Activated T-cell treated with anti-CD3 and anti-CD28 coated beads, Interleukin-2, amount 50 U/mL, for 1 hour (primary cell): ENCODE results near the gene ANKRD10.
"Not testable (repeated sequence)": the region's sequence is repeated elsewhere in the genome, so short reads cannot be mapped to it uniquely, and the experiment has no call there.

ENCODE experiments used
- DNase-seq: peaks from one replicate; pipeline ENCODE4 v3.0.0-alpha.2; 2020

ANKRD10 gene

GRCh38 chr13:110915057-110915873 lies at the start of gene ANKRD10:
TSS of gene ANKRD10 (minus strand) at chr13:110915069. CDS start at chr13:110914934, 135 bp downstream.
- peak; percentile 95 for DNase-seq

DNA sequence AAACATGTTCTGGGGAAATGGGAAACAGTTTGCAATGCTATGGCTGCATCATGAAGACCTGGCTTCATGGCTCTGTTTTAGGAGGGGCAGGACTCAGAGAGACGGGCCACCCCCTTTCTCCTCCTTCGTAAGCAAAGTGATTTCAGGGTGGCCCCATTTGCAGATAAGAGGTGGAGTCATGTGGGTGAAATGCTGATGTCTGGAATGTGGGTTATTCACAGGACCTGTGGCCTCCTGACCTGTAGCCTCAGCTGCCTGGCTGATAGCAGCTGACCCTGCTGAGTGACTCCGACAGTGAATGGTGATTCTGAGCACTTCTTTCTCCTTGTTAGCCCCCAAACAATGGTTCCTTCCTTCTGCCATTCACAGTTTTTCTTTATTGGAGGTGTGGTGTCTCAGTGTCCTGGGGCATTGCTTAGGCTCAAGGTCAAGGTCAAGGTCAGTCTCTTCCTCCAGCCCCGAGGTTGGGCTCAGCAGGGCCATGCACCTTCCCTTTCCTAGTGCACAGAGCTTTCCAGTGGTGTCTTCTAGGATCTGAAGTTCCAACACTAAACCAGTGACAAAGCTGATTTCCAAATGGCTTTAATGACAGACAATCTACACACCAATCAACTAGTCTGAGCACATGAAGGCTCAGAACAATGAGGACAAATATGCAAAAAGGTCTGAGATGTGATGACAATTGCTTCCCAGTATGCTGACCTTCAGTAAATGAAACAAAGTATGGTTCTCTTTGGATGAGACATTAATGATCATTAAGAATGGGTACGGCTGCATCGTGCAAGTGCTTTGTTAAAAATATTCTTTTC lies 49.6 kb upstream of the ANKRD10 start:
- no peak for DNase-seq

DNA sequence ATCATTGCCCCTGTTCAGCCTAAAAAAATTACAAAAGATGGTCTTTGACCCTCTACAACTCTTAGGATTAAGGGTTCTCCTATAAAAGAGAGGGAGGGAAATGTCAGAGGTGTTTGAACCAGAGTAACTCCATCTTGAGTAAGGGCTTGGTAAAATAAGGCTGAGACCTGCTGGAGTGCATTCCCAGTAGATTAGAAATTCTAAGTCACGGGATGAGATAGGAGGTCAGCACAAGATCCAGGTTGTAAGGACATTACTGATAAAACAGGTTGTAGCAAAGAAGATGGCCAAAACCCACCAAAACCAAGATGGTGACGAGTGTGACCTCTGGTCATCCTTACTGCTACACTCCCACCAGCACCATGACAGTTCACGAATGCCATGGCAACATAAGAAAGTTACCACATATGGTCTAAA lies 48.7 kb upstream of the ANKRD10 start:
- DNase-seq = no peak

GRCh38 chr13:110961959-110962358 lies 47.1 kb upstream of the ANKRD10 start:
- DNase-seq = no peak

DNA sequence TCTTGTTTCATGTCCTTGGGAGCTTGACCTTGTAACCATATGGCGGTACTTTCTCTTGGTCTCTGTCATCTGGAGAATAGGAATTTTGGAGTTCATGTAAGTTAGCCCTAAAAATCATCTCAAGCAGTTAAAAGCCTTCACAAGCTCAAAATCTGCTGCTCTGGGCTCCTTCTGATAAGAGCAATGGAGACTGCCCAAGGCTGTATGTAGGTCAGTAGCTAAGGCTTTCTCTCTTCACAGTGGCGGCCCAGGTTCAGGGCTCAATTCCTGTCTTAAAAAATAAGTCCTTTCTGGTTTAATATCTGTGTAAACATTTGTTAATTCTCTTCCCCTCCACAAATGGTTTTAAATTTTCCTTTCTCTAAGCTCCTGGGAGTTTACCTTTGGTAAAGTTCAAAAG lies 45.3 kb upstream of the ANKRD10 start:
- DNase-seq = no peak

GRCh38 chr13:110957931-110958330 lies 43.1 kb upstream of the ANKRD10 start:
- DNase-seq = no peak

DNA sequence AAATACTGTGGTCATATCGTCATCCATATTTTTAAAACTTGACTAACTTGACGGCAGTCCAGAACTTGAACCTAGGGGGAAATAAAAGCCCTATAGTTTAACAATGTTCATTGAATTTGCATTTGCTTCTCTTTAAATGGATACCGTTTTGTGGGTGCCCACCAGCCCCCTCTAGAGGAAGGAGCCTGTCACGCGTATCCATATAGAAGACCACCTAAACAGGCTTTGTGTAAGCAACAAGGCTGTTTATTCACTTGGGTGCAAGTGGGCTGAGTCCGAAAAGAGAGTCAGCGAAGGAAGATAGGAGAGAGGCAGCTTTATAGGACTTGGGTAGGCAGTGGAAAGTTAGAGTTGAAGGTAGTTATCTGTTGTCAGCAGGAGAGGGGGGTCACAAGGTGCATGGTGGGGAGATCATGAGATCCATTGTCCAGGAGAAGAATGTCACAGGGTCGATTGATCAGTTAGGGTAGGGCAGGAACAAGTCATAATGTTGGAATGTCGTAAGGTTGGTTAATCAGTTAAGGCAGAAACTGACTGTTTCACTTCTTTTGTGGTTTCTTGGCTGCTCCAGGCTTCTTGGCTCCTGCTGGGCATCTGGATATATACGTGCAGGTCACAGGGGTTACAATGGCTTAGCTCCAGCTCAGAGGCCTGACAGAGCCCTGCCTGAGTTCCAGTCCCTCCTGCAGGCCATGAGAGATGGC lies 42.5 kb upstream of the ANKRD10 start:
- no peak for DNase-seq

DNA sequence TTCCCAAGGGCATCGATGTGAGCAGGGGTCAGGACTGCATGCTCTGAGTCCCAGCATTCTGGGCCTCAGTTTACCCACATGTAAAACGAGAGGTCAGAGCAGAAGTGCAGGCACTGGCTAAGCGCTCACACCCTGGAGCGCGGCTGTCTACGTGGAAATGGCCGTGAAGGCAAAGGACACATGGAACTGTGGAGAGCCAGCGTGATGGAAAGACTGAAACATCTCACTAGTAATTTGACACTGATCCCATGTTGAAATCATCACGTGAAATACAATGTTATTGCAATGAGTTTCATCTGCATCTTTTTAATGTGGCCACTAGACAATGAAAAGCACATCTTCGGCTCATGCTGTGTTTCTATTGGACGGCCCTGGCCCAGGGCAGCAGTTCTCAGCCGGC lies 41.3 kb upstream of the ANKRD10 start:
- DNase-seq = not testable (repeated sequence)

DNA sequence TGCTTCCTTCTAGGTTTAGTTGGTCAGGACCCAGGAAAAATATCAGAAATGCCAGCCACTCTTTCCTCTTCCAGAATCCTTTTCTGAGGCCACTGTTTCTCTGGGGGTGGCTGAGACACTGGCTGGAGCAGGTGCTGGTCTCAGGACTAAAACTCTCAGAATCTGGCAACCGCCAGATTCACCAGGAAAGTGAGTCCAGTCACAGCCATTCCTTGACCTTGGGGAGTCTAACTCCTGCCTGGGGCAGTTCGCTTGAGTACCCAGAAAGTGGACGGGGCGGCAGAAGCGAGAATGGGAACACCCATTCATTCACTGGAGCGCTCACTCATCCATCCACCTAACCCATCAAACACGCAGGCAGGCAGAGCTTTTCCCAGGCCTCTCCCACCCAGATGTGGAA lies 40.7 kb upstream of the ANKRD10 start:
- not testable (repeated sequence) for DNase-seq

GRCh38 chr13:110955072-110955503 lies 40.2 kb upstream of the ANKRD10 start:
- not testable (repeated sequence) for DNase-seq

GRCh38 chr13:110954533-110954920 lies 39.7 kb upstream of the ANKRD10 start:
- DNase-seq = not testable (repeated sequence)

GRCh38 chr13:110953833-110954532 lies 39.1 kb upstream of the ANKRD10 start:
- no peak for DNase-seq

DNA sequence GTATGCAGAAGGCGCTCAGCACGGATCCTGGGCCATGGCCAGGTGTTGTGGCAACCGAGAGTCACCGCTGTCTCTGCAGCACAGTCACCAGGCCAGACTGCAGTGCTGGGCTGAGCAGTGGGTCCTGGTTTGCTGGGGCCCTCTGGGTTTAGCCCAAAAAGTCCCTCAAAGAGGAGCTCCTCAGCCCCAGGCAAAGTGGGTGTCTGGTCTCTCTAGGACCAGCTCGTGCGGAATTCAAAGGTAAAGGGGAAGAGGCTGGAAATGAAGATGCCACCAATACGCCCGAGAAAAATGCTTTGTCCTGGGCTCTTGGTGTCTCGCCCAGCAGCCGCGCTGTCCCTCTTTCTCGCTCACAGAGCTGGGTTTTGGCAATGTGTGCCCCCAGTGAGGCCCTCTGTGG lies 38.5 kb upstream of the ANKRD10 start:
- DNase-seq = no peak

- DNase-seq = not testable (repeated sequence)
These were observed 37.3 kb upstream of the ANKRD10 start for GRCh38 chr13:110952135-110952534.

DNA sequence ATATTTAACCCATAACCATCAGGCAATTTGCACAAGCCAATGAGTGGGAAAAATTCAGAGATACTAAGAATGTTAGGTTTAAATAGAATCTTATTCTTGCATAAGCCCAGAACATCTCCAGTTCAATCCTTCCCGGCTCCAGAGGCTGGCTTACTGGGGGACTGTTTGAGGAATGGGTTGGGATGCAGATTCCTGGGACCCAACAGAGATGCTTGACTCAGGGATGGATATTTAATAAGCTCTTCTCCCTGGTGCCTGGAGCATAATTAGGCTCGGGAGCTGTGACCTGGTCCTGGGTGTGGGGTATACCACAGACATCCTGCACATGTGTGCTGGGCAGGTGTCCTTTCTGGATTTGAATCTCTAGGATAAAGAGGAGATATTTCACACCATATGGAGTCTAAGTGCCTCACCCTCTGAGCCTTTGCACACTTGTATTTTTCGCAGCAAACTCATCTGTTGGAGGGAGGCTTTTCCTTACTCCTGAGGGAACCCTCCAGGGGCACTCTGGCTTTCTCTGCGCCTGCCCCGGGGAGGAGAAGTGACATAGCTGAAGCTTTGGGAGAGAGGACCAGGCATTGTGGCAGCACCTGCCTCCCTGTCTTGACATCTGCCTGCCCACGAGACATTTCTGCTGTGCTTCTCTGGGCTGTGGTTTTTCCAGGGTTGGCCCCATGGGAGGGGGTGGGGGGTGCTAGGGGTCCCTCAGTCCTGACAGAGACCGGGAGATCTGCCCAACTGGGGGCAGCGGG lies 36.1 kb upstream of the ANKRD10 start:
- DNase-seq = no peak

DNA sequence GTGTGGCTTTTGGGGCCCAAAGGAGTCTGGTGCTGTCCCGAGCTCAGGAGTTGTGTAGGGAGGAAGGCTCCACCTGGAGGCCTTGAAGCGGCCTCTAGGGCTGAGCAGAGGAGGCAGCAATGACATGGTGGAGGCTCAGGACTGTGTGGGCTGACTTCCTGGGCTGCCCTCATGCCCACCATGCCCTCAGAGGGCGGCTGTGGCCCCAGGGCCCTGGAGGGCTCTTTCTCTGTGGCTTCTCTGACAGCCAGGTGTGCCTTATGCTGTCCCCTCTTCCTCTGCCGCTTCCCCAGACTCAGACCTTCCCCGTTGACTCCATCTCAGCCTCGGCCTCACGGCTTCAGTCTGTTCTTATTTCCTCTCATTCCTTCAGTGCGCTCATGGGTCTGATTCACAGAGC lies 35.5 kb upstream of the ANKRD10 start:
- DNase-seq = no peak

- no peak for DNase-seq
These were observed 34.8 kb upstream of the ANKRD10 start for GRCh38 chr13:110949628-110950027.

DNA sequence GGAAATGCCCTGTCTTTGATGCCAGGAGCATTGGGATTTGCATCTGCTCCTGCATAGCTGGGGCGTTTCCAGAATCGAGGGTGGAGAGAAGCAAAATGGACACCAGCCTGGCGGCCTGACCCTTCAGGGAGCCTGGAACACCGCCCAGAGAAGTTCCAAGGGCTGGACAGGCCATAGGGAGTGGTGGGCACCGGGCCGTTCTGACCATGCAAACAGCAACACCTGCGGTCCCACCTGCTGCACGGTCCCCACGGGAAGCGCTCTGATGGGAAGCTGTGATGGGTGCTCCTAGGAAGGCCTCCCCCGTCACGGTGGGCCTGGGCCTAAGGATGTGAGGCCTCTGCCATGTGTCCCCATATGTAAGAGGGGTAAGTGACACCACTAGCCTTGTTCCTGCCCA lies 34.2 kb upstream of the ANKRD10 start:
- no peak for DNase-seq

DNA sequence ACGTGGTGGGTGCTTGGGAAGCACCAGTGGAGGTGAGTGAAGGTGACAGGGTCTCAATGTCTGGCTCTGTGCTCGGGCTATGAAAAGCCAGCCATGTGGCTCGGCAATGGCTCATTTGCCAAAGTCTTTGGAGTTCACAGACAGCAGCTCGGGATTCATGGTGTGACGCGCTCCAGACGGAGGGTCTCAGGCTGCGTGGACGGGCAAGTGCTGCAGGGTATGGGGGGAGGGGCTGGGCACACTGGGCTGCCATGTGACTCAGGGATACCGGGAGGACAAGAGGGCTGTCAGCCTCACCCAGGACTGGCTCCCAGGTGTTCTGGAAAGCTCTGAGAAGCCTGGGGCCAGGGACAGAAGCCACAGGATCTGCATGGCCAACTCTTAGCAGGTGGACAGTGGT lies 32.5 kb upstream of the ANKRD10 start:
- DNase-seq = not testable (repeated sequence)

GRCh38 chr13:110945928-110946570 lies 31.2 kb upstream of the ANKRD10 start:
- no peak for DNase-seq
